Measurements from ENCODE around the gene AGBL5. TPM values are rescaled to one million over a fixed set of nuclear protein-coding genes. Genes with fewer than 3 reads are reported as not detected.

AGBL5 gene
- total RNA-seq, 2 experiments from 2014 or later: 37.4 to 42.0 TPM

- CTCF ChIA-PET (ENCODE audit: unreplicated experiment): no interaction called here
- H2AFZ ChIP-seq (ENCODE audit: low read length): no peak overlapping the region
- intact Hi-C loops (cut with micrococcal nuclease; ENCODE audit: unreplicated experiment): no loop called here
Observed at GRCh38 chr2:27082773-27083409, 31.4 kb downstream of the AGBL5 start.

GRCh38 chr2:27083410-27084296, 32.2 kb downstream of the AGBL5 start:
- TF ChIP-seq CTCF (conservative IDR thresholded peaks at IDR 0.05; ENCODE audit: low read length): no peak
- H3K36me3 ChIP-seq (ENCODE audit: insufficient read depth, low read length): no peaks in the 10 kb centered on the region
- ChIA-PET POLR2A (interaction anchor here (0.7 to 1.7 kb wide), 2 partner anchors 31 to 33 kb away, joined by 3 read pairs; no protein-coding TSS in a partner anchor), CTCF (ENCODE audit: unreplicated experiment) (interaction anchor here (0.9 kb wide), 1 partner anchor 11 kb away, joined by 3 read pairs; no protein-coding TSS in a partner anchor)
- H2AFZ ChIP-seq (ENCODE audit: low read length): no peak overlapping the region
- H3K9me2 ChIP-seq (ENCODE audit: insufficient read depth, low read length): no peaks in the 10 kb centered on the region
- intact Hi-C loops (cut with micrococcal nuclease; ENCODE audit: unreplicated experiment): no loop called here
- no peaks in the 10 kb centered on the region for H3K9me3 ChIP-seq (ENCODE audit: low read length)
- no peaks in the 10 kb centered on the region for H3K79me2 ChIP-seq (ENCODE audit: insufficient read depth, low read depth, low read length)
- H3K27ac ChIP-seq (ENCODE audit: low read depth, low read length, poor library complexity, severe bottlenecking): no peak overlapping the region
- H3K4me1 ChIP-seq (ENCODE audit: insufficient read depth, low read length, poor library complexity, severe bottlenecking): peaks cover 54% of the 10 kb centered on the region
- no peak for DNase-seq (ENCODE audit: low spot score)
- no peak overlapping the region for H3K4me3 ChIP-seq (ENCODE audit: low read depth, low read length, poor library complexity, severe bottlenecking)
- no TSS peak for BruUV-seq (replicated peaks)
- H4K20me1 ChIP-seq (ENCODE audit: insufficient read depth, low read length): no peaks in the 10 kb centered on the region
- H3K4me2 ChIP-seq (ENCODE audit: low read length): no peak overlapping the region

More at GRCh38 chr2:27082773-27083409, 31.4 kb downstream of the AGBL5 start:
- Histone ChIP-seq H4K20me1 (ENCODE audit: insufficient read depth, low read length) (no peaks in the 10 kb centered on the region), H3K27ac (ENCODE audit: low read depth, low read length, poor library complexity, severe bottlenecking) (no peak overlapping the region), H3K4me2 (ENCODE audit: low read length) (no peak overlapping the region), H3K9me2 (ENCODE audit: insufficient read depth, low read length) (no peaks in the 10 kb centered on the region), H3K36me3 (ENCODE audit: insufficient read depth, low read length) (no peaks in the 10 kb centered on the region), H3K4me1 (ENCODE audit: insufficient read depth, low read length, poor library complexity, severe bottlenecking) (peaks cover 47% of the 10 kb centered on the region), H3K4me3 (ENCODE audit: low read depth, low read length, poor library complexity, severe bottlenecking) (no peak overlapping the region), H3K79me2 (ENCODE audit: insufficient read depth, low read depth, low read length) (no peaks in the 10 kb centered on the region), H3K9me3 (ENCODE audit: low read length) (no peaks in the 10 kb centered on the region)
- BruUV-seq (replicated peaks): no TSS peak
- TF ChIP-seq EZH2phosphoT487 (IDR thresholded peaks at IDR 0.05; ENCODE audit: borderline replicate concordance, low read depth, low read length): no peak
- TF ChIP-seq CTCF (conservative IDR thresholded peaks at IDR 0.05; ENCODE audit: low read length): no peak
- no peak for DNase-seq (ENCODE audit: low spot score)
- POLR2A ChIA-PET: interaction anchor here (0.8 to 1.8 kb wide), 3 partner anchors 12 to 43 kb away, joined by 3 to 4 read pairs (median 3); partner anchors contain the start of gene OST4

Measured in OCI-LY7 (cell line).